K562 (cell line): ENCODE measurements around the gene FGF21. TPM values are rescaled to one million over a fixed set of nuclear protein-coding genes. Genes with fewer than 3 reads are reported as not detected.

ENCODE experiments used
- EZH2 ChIP-seq: IDR thresholded peaks from 2 replicates; pipeline ENCODE4 v1.6.1; 2012; ENCODE audit warnings: low read depth, mild to moderate bottlenecking, inconsistent platforms, low read length, borderline replicate concordance
- FOXK1 ChIP-seq: sonication (generic); formaldehyde crosslinking; IDR thresholded peaks from 2 replicates; pipeline ENCODE4 v1.8.0; 2022; ENCODE audit warnings: missing genetic modification reagents, mild to moderate bottlenecking, borderline replicate concordance
- FOXK2 ChIP-seq, 2 experiments: fragments of 450-650 bp; IDR thresholded peaks in 1 of 2; conservative IDR thresholded peaks in 1 of 2; 2 replicates each; pipeline ENCODE4 v1.6.1; 2016; ENCODE audit warnings: low read depth in 2 of 2, mild to moderate bottlenecking in 1 of 2
- GABPB1 ChIP-seq: sonication (generic); formaldehyde crosslinking; IDR thresholded peaks from 2 replicates; pipeline ENCODE4 v1.8.0; 2022; ENCODE audit warnings: mild to moderate bottlenecking, missing genetic modification reagents
- GTF2B ChIP-seq: IDR thresholded peaks from 2 replicates; pipeline ENCODE4 v1.6.1; 2011; ENCODE audit not compliant: insufficient read length; ENCODE audit errors: extremely low read depth
- IRF2 ChIP-seq: sonication (generic); formaldehyde crosslinking; IDR thresholded peaks from 2 replicates; pipeline ENCODE4 v1.8.1; 2022; ENCODE audit warnings: mild to moderate bottlenecking, missing genetic modification reagents
- JUND ChIP-seq, 2 experiments: IDR thresholded peaks; 2 replicates in 1 of 2; 3 replicates in 1 of 2; pipeline ENCODE4 v1.6.1; 2011; ENCODE audit warnings: borderline replicate concordance in 2 of 2, low read depth in 2 of 2, low read length in 2 of 2, improper control_type of control experiment in 1 of 2, missing biosample characterization in 1 of 2, missing genetic modification characterization in 1 of 2, missing genetic modification reagents in 1 of 2
- LCOR ChIP-seq: sonication (generic); formaldehyde crosslinking; IDR thresholded peaks from 2 replicates; pipeline ENCODE4 v1.8.0; 2022; ENCODE audit warnings: mild to moderate bottlenecking, missing genetic modification reagents
- NBN ChIP-seq: fragments of 450-650 bp; IDR thresholded peaks from 2 replicates; pipeline ENCODE4 v1.6.1; 2016; ENCODE audit warnings: low read depth, mild to moderate bottlenecking
- NCOA4 ChIP-seq: fragments of 450-650 bp; IDR thresholded peaks from 2 replicates; pipeline ENCODE4 v1.6.1; 2018; ENCODE audit warnings: mild to moderate bottlenecking; ENCODE audit not compliant: partially characterized antibody
- PRPF4 ChIP-seq: fragments of 200-400 bp; formaldehyde crosslinking; IDR thresholded peaks from one replicate; pipeline ENCODE4 v1.6.1; 2017; ENCODE audit warnings: low read length, low read depth, mild to moderate bottlenecking; ENCODE audit not compliant: insufficient read depth, poor library complexity, severe bottlenecking
- PTRF ChIP-seq: fragments of 450-650 bp; IDR thresholded peaks from 2 replicates; pipeline ENCODE4 v1.6.1; 2016; ENCODE audit warnings: mild to moderate bottlenecking, missing genetic modification characterization, missing compliant biosample characterization
- RBM34 ChIP-seq: fragments of 200-400 bp; formaldehyde crosslinking; IDR thresholded peaks from 2 replicates; pipeline ENCODE4 v1.6.1; 2018; ENCODE audit warnings: low read length, borderline replicate concordance; ENCODE audit not compliant: insufficient read depth
- TEAD2 ChIP-seq: fragments of 450-650 bp; IDR thresholded peaks from 2 replicates; pipeline ENCODE4 v1.6.1; 2016; ENCODE audit warnings: missing genetic modification characterization, control low read depth, missing compliant biosample characterization
- TFAP4 ChIP-seq: sonication (generic); formaldehyde crosslinking; IDR thresholded peaks from 2 replicates; pipeline ENCODE4 v1.8.0; 2022; ENCODE audit warnings: missing genetic modification reagents, mild to moderate bottlenecking, moderate library complexity, borderline replicate concordance
- ZBTB43 ChIP-seq: sonication (generic); formaldehyde crosslinking; IDR thresholded peaks from 2 replicates; pipeline ENCODE4 v1.8.0; 2023; ENCODE audit warnings: mild to moderate bottlenecking, missing genetic modification reagents
- ZC3H11A ChIP-seq: IDR thresholded peaks from 2 replicates; pipeline ENCODE4 v1.6.1; 2012; ENCODE audit warnings: low read depth, low read length, improper control_type of control experiment
- ZNF121 ChIP-seq: sonication (generic); formaldehyde crosslinking; conservative IDR thresholded peaks from 2 replicates; pipeline ENCODE4 v1.8.0; 2022; ENCODE audit warnings: missing genetic modification reagents
- ZNF146 ChIP-seq: IDR thresholded peaks from one replicate; pipeline ENCODE4 v1.6.1; 2018; ENCODE audit warnings: missing compliant biosample characterization; ENCODE audit not compliant: unreplicated experiment
- ZNF217 ChIP-seq: sonication (generic); formaldehyde crosslinking; IDR thresholded peaks from 2 replicates; pipeline ENCODE4 v1.8.0; 2022; ENCODE audit warnings: mild to moderate bottlenecking, missing genetic modification reagents
- ZNF695 ChIP-seq: fragments of 450-650 bp; formaldehyde crosslinking; IDR thresholded peaks from 2 replicates; pipeline ENCODE4 v1.4.0; 2020; ENCODE audit warnings: mild to moderate bottlenecking, moderate library complexity
- polyA plus RNA-seq, 8 experiments: library from polyadenylated mRNA; depleted of rRNA in 4 of 8; stranded (reverse) in 5 of 8; unstranded in 3 of 8; fragments of >200 nt; fragmentation: Nextera tagmentation in 2 of 8; fragmentation: Illumina TruSeq in 1 of 8; extraction: Ambion mirVana in 2 of 8; extraction: Trizol in 1 of 8; gene quantifications; 2 replicates each; pipeline versions ENCODE4 v1.2.1 to v1.2.3, GENCODE V29; 2011 to 2014; ENCODE audit warnings: inconsistent platforms in 1 of 8, missing spikeins in 1 of 8
- total RNA-seq, 7 experiments: library from RNA; depleted of rRNA in 6 of 7; stranded (reverse); fragments of >200 nt in 6 of 7; fragmentation: Illumina TruSeq in 2 of 7; extraction: Trizol in 2 of 7; gene quantifications; 2 replicates each; pipeline versions ENCODE4 v1.2.1 to v1.2.3, GENCODE V29; 2011 to 2021; ENCODE audit warnings: low replicate concordance in 1 of 7
- TF ChIP-seq, protein P1 (sequence below): fragments of 450-650 bp; formaldehyde crosslinking; IDR thresholded peaks from 2 replicates; pipeline ENCODE4 v1.4.0; 2020; ENCODE audit warnings: mild to moderate bottlenecking
- TF ChIP-seq, protein P2 (sequence below): sonication (generic); formaldehyde crosslinking; IDR thresholded peaks from 2 replicates; pipeline ENCODE4 v1.8.0; 2022; ENCODE audit warnings: mild to moderate bottlenecking, low read depth, missing genetic modification reagents

Gene FGF21
- total and polyA plus RNA-seq, 9 of the 15 experiments (the other 6 are each of a cell fraction or from before 2014, with no cell fraction given): 0.04 to 0.77 (median 0.09) TPM; not detected in 6

- TF ChIP-seq ZBTB43 (no peak), IRF2 (CRISPR knock-in tag) (no peak), ZNF121 (CRISPR knock-in tag) (no peak), NCOA4 (no peak), PRPF4 (no peak), EZH2 (no peak), JUND (IDR thresholded peaks at IDR 0.05; ENCODE audit: borderline replicate concordance, low read depth, low read length) (no peak), JUND (tag; IDR thresholded peaks at IDR 0.05; ENCODE audit: borderline replicate concordance, low read depth, low read length) (no peak), ZNF146 (no peak), FOXK1 (CRISPR knock-in tag) (no peak), GABPB1 (0 out of 2 replicates have a peak, but pooled peaks have one; percentile 53), NBN (0 out of 2 replicates have a peak, but pooled peaks have one; percentile 20), FOXK2 (conservative IDR thresholded peaks at IDR 0.05 in 1 of 2, IDR thresholded peaks at IDR 0.05 in 1 of 2; ENCODE audit: low read depth in 2 of 2) (peak; percentile 56 to 60; a peak in 3 of 4 replicates), PTRF (tag) (no peak), LCOR (CRISPR knock-in tag) (no peak), ZC3H11A (no peak), ZNF217 (CRISPR knock-in tag) (no peak), RBM34 (no peak), TEAD2 (tag) (no peak), GTF2B (no peak), ZNF695 (no peak), TFAP4 (peak; percentile 95)
- TF ChIP-seq, protein P1, sequence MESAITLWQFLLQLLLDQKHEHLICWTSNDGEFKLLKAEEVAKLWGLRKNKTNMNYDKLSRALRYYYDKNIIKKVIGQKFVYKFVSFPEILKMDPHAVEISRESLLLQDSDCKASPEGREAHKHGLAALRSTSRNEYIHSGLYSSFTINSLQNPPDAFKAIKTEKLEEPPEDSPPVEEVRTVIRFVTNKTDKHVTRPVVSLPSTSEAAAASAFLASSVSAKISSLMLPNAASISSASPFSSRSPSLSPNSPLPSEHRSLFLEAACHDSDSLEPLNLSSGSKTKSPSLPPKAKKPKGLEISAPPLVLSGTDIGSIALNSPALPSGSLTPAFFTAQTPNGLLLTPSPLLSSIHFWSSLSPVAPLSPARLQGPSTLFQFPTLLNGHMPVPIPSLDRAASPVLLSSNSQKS (CRISPR knock-in tag): no peak
- TF ChIP-seq, protein P2, sequence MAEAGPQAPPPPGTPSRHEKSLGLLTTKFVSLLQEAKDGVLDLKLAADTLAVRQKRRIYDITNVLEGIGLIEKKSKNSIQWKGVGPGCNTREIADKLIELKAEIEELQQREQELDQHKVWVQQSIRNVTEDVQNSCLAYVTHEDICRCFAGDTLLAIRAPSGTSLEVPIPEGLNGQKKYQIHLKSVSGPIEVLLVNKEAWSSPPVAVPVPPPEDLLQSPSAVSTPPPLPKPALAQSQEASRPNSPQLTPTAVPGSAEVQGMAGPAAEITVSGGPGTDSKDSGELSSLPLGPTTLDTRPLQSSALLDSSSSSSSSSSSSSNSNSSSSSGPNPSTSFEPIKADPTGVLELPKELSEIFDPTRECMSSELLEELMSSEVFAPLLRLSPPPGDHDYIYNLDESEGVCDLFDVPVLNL (CRISPR knock-in tag): no peak
These were observed 17.8 kb upstream of the FGF21 start (continued) for GRCh38 chr19:48737360-48737998.
